GM18873 (cell line): ENCODE data around the gene KRT75.

Experiments used
- ATAC-seq: cut with Tn5 transposase; IDR thresholded peaks from one replicate; pipeline ENCODE4 v1.9.1; 2021; ENCODE audit warnings: mild to moderate bottlenecking, moderate library complexity, moderate number of reproducible peaks; ENCODE audit not compliant: unreplicated experiment, low FRiP score

The KRT75 gene

DNA sequence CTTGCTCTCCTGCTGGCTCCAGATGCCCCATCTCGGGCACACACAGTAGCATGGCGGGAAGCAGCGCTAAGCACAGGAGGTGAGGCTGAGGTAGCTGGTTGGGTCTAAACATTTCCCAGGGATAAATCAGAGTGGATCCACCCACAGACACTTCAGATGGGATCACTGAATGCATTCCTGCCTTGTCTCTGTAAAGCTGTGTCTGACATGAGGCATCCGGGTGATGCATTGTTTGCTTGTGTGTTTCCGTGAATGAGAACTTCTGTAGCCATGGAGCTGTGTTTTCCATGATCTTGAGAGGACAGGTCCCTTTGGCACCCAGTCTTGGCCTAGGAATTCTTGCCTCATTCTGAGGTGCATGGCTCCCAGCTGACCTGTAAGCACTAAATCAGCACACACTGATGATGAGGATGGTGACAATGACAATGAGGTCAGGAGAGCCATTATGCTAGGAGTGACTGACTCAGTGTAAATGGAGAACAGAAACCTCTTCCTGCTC is 6.7 kb upstream of the KRT75 start:
- no peak for ATAC-seq

DNA sequence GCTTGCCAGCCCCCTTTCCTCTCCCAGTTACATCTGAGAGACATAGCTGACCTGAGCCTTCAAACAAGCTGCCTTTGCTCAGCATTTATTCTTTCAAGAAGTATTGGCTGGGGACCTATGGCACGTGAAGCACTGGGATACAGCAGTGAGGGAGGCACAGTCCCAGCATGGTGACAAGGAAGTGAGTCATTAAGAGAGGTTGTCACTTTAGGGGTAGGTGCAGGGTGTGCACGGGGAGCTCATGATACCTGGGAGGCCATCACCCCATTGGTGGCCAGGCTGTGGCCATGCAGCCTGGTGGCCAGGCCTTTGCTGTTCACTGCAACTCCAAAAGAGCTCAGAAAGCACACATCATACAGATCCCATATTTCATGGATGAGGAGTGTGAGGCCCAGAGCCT is 5.7 kb upstream of the KRT75 start:
- ATAC-seq: no peak

DNA sequence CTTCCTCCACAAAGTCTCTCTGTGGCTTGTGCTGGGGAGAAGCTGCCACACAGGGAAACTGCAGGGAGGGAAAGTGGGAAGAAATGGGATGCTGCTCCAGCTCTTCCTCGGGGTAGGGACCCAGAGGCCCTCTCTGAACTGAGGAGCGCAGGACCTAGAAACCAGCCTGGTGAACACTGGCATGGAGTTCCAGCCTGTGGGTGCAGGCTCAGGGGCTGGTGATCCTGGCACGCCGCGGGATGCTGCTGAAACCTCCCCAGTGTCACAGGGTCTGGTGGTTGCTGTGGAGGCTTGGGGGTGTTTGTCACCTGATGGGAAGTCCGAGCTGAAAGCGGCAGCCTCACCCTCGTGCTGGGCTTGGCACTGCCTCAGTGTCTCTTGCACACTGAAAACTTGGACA is 5.2 kb upstream of the KRT75 start:
- no peak for ATAC-seq

DNA sequence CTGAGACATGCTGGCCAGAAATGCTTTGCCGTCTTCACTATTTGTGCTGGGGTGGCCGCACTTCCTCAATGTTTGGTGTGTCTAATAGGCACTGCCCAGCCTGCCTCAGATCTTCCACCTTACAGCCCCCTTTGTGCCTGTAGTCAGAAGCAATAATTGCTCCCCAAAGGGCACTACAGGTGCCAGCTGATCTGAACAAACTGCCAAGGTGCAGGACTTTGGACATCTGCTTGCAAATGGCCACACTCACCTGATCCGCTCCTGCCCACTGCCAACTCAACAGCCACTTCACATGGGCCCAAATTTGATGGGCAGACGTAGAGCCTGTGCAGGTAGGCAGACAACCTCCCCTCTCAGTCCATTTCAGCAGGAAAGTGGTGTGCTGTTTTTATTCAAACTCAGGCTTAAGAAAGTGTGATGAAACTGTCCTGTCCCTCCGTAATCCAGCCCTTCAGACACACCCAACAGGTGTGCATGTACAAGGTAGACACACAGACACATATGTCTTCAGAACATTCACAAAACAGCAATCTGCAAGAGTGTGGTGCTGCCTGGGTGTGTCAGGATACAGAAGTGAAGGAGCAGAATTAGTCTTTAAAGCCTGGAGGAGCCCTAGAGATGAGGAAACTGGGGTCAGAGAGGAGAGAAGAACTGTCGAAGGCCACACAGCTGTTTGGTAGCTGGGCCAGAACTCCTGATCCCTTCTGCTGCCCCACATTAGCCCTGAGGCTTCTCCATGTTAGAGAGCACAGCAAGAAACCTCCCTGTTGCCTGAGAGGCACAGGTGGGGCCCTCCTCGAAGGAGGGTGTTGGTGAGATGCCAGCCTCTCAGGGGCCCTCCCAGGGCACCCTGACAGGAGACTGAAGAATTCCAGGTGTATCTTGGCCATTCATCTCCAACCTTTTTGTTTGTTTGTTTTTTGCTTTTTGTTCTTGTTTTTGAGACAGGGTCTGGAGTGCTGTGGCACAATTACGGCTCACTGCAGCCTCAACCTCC is 4.4 kb upstream of the KRT75 start:
- no peak for ATAC-seq

DNA sequence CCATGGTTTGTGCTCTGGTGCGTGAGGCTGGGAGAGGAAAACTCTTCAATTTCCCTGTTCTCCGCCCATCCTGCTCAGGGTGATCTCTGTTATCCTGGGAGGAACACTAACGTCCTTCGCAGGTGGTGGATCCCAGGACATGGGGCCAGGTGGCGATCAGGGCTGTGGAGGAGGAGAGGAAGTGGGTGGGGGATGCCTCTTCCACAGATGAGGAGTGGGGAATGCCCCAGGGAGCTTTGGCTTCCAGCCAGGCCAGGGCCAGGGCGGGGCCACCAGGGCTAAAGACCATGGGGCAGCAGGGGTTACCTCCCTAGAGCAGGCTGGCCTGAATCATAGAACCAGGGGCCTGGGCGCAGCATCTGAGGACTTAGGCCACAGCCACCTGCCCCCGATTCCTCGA is 3.3 kb upstream of the KRT75 start:
- ATAC-seq: no peak

DNA sequence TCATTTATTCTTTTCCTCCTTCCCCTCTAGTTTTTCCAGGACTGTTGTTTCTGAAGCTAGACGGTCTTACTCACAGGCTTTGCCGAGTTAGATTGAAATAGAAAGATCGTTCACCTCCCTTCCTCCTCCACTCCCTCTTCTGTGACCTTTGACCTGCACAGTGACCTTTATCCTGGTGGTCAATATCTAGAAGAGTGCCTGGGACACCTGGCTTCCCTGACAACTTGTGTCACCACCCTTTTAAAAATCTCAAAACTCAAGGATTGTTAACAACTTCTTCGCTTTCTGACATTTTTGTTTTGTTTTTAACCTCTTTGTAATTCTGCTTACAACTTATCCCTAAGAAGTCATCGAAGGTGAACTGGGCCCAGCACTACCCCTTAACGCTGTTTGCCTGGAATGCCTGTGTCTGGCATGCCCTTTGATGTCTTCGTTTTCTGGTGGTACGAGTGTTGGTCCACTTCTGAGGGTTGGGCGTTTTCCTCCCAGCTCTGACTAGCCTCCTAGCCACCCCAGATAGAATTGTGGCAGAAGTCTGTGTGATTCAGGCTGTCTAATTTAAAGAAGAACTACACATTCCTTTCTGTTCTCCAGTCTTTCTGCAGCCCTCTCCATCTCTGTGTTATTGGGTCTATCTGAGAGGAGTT is 2.8 kb upstream of the KRT75 start:
- no peak for ATAC-seq

DNA sequence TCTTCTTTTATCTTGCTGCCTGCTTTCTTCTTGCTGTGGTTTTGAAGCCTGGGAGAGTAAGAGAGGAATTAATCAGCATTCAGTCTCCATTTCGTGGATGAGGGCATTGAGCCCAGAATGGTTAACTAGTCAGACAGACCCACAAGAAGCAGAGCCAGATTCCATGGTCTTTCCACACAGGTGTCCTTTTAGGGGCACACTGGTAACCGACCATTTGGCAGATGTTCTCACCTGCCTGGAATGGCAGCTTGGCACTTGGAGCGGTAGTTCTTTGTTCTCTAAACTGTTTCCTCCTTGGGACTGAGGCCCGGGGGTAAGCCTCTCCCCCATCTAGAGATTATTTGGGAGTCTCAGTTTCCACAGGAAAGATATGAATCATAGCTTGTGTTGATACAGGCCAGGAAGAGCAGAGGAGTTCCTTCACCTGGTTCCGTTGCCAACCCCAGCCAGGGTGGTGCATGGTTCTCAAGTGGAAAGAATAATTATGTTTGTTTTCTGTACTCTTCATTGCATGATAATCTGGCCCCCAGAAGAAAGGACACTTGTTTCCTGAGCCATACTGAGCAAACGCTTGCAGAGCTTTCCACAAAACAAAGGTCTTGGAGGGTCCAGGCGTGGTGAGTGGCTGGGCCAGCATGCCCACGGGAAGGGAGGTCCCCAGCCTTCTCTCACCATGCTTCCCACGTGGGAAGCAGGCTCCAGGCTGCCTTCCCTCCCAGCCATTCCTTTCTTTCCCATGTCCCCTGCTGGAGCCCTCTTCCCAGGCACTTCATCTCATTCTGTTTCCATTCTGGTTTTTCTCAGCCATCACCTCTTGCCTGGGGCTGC is 2.0 kb upstream of the KRT75 start:
- ATAC-seq: no peak

DNA sequence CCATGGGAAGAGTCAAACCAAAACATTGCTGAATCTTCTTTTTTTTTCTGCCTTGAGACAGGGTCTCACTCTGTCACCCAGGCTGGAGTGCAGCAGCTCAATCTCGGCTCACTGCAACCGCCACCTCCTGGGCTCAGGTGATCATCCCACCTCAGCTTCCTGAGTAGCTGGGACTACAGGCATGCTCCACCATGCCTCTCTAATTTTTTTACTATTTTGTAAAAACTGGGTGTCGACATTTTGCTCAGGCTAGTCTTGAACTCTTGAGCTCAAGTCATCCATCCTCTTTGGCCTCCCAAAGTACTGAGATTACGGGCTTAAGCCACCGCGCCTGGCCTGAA is 1.5 kb upstream of the KRT75 start:
- no peak for ATAC-seq

DNA sequence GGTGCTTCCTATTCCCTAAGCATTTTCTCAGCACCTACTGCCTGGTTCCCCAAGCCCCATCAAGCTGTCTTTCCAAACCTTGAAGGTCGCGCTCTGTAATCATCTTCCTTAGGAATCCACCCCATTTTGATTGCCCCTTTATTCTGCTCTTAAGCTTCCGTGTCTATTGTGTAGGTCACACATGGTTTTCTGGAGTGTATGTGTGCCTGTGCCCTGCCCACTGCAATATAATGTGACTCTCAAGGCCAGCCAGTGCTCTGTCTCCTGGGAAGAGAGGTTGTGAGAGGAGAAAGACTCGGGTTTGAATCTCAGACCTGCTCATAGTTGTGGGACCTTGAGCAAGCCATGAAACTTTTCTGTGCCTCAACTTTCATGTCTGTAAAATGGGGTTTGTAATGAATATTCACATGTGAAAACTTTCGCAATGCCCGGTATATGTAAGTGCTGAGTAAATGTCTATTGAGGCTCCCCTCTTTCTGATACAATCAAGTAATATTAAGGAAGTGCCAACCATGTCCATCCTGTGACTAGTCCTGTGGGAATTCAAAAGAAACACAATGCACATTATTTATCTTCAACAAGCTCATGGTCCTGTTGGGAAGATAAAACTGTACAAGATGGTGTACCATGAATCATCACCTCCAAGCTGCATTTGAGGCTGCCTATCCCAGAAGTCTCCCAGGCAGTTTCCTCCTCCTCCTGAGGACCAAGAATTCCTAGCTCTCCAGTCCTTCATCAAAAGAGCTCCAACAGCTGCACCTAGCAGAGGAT is 774 bp upstream of the KRT75 start:
- ATAC-seq: no peak

DNA sequence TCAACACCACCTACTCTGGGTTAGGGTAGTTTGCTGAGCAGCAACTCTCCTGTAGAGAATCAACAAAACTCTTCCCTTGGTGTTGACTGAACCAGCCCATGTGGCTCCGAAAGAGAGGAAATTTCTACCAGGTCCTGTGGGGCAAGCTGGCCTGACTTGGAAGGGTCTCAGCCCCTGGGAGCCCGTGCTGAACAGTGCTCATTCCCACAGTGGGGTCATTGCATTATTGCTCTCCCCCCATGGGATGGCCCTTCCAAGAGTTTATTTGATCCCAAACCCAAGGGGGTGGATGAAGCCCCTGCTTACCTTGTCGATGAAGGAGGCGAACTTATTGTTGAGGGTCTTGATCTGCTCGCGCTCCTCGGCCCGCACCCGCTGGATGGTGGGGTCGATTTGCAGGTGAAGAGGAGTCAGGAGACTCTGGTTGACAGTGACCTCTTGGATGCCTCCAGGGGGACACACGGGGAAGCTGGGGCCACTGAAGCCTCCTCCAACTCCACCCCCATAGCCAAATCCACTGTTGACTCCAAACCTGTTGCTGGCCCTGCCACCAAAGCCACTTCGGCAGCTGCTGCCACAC is 580 bp downstream of the KRT75 start:
- no peak for ATAC-seq

DNA sequence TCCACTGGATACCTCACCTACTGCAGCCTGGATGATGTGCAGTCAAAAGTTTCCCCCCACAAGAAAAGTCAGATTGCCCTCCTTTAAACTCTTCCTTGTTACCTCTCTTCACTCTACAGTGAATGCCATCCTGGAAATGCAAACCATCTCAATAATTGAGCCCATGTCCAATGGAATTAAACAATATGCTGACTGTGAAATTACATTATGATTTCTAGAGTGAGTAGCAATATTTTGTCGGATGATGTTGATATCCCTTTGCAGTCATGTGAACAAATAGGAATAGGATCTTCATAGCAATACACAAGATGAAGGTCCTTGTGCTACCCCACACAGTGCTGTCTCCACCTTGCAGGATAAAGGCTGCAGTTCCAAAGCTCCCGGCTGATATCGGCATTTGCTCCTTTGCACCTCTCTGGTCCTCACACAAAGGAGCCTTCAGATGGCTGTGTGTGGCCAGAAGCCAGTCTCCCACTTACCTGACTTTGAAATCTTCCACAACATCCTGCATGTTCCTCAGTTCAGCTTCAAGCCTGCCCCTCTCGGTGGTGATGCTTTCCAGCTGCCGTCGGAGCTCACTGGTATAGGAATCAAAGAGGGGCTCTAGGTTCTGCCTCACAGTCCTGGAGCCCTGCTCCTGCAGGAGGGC is 1.5 kb downstream of the KRT75 start:
- no peak for ATAC-seq

DNA sequence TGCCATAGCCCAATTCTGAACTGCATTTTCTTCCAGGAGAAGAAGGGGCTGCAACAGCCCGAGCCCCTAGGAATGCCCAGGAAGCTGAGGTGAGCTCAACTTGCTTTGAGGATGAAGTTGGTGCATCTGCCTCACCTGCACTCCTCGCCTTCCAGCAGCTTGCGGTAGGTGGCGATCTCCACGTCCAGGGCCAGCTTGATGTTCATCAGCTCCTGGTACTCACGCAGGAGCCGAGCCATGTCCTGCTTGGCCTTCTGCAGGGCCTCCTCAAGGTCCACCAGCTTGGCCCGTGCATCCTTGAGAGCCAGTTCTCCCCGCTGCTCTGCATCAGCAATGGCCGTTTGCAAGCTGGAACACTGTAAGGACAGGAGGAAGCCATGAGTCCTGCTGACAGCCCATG is 6.0 kb downstream of the KRT75 start:
- ATAC-seq: no peak

DNA sequence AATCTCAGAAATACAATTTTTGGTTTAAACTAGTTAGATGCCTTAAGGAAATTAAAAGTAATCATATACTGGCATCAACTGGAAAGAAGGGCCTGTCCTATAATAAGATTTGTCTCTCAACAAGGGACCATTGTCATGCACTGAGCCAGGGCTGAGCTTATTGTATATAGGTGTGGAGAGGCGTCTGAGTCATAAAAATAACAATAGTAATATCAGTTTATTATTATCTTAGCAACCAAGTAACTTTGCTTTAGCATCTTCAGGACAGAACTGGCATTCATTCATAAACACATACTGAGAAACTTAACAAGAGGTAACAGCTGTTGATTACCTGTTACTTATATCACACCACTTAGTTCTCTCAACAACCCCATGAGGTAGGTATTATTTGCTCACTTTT is 7.1 kb downstream of the KRT75 start:
- no peak for ATAC-seq

DNA sequence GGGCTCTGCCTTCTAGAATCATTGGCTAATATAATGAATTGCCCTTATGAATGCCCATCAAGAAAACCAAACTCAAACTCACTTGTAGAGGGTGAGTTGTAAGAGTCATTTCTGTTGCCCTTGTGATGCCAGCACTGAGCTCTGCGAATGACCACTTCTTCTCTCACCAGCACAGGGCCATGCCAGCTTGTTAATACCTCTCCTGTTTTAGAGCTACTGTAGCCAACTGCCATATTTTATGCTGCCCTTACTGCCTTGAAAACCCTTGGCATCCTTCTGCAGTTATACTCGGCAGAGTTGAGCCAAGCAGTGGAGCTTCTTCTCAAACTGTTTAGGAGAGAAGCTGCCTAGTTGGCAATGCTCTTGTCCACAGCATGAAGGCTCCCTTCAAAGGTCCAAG is 8.1 kb downstream of the KRT75 start:
- ATAC-seq: no peak

DNA sequence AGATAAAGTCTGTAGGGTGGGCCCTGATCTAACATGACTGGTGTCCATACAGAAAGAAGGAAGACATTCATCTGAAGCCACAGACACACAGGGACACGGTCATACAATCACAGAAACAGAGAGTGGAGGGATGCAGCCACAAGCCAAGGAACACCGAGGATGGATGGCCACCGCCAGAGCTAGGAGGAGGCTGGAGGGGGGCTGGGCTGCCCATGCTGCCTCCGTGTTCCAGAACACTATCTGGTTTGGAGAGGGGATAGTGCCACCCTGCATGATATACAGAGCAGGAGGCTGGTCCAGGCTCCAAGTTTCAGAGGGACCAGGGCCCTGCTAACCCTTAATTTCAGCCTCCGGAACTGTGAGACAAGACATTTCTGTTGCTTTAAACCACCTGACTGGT is 8.7 kb downstream of the KRT75 start:
- ATAC-seq: no peak

DNA sequence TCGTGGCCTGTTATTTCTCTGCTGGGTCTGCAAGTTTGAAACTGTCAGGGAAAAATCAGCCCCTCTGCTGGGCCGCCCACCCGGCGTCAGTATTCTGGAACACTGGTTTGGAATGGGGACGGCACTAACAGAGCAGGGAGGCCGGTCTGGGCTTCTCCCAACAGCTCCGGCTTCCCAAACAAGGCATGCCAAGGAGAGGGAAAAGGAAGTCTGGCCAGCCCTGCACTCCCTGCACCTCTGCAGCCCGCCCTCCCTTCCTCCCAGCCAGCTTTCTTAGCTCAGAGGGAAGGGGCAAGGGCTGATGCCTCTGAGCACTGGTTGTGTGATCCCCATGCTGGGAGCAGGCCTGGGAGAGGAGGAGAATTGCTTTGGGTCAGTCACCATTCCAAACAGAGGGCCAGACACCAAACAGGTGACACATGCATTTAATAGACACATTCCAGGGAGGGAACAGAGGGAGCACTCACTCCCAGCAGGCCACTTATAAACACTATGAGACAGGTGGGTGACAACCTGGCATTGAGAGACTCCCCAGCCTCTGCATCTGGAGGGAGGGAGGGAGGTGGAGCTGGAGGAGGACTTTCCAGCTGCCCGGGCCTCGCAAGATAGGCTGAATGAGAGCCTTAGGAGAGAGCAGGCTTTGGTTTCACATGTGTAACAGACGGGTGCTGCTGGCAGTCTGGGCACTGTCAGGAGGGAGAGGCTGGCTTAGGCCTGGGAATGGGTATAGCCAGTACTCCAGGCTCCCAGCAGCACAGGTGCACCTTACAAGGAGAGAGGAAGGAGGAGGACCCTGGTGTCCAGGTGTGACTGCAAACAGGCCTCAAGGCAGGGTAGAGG is 10.3 kb downstream of the KRT75 start:
- ATAC-seq: no peak

DNA sequence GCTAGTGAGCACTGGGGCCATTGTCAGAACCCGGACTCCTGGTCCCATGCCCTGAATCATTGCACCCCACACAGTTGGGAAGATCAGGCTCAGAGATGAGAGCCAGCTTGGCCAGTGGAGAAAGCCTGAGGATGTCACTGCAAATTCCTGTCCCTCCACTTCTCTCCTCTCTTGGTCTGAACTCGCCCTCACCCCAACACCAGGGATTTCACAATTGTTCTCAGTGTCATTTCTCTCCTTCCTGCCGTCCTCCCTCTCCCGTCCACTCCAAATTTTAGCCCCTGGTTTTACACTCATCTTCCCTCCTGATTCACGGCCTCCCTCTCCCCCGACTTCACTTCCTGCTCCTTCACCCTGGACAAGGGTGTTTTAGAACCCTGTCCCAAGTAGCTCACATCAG is 11.1 kb downstream of the KRT75 start:
- ATAC-seq: no peak

DNA sequence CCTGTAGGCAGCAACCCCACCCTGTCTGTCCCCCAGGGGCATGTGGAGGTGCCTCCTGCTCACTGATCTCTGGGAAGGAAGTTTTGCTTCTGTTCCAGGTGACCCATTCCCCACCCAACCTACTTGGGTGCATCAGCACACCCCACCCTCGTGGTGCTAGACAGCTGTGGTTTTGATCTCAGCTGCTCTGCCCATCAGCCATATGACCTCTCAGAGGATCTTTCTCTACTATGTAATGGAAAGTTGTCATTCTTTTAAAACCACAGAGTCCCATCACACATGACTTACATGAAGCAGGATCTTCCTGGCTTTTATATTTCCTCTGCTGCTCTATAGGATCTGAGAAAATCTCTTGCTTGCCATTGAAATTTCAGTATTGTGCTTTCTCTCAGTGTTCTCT is 14.5 kb downstream of the KRT75 start:
- ATAC-seq: no peak
